NCI-H446 (cell line): ENCODE results near the gene EP300.

Experiments used
- DNase-seq, 2 experiments: peaks; one replicate each; lab custom pipeline; 2025; lab: John Stamatoyannopoulos, UW

Gene EP300

GRCh38 chr22:41206719-41207118, 114.3 kb downstream of the EP300 start:
- no peak for DNase-seq

GRCh38 chr22:41215409-41215808, 123.0 kb downstream of the EP300 start:
- no peak for DNase-seq

- no peak for DNase-seq
Observed at GRCh38 chr22:41215926-41216325, 123.5 kb downstream of the EP300 start.

GRCh38 chr22:41216984-41217383, 124.6 kb downstream of the EP300 start:
- DNase-seq = no peak

- no peak for DNase-seq
Observed at GRCh38 chr22:41217553-41218157, 125.3 kb downstream of the EP300 start.

GRCh38 chr22:41222846-41223507, 130.6 kb downstream of the EP300 start:
- no peak for DNase-seq

GRCh38 chr22:41223535-41223934, 131.1 kb downstream of the EP300 start:
- no peak for DNase-seq

- DNase-seq = no peak
Observed at GRCh38 chr22:41226723-41227655, 134.6 kb downstream of the EP300 start.

- DNase-seq = no peak
Observed at GRCh38 chr22:41229215-41229614, 136.8 kb downstream of the EP300 start.
